Neural cell (in vitro differentiated cells): ENCODE data around the gene NHERF1.

ENCODE experiments used
- RAD21 ChIP-seq: fragments of 450-650 bp; conservative IDR thresholded peaks from 2 replicates; pipeline ENCODE4 v1.6.1; 2014; ENCODE audit warnings: antibody characterized with exemption, mild to moderate bottlenecking, moderate library complexity
- TF ChIP-seq, protein P1 (sequence below): fragments of 450-650 bp; IDR thresholded peaks from 2 replicates; pipeline ENCODE4 v1.5.1; 2014; ENCODE audit warnings: antibody characterized with exemption, mild to moderate bottlenecking, moderate library complexity; ENCODE audit not compliant: poor library complexity, severe bottlenecking

DNA sequence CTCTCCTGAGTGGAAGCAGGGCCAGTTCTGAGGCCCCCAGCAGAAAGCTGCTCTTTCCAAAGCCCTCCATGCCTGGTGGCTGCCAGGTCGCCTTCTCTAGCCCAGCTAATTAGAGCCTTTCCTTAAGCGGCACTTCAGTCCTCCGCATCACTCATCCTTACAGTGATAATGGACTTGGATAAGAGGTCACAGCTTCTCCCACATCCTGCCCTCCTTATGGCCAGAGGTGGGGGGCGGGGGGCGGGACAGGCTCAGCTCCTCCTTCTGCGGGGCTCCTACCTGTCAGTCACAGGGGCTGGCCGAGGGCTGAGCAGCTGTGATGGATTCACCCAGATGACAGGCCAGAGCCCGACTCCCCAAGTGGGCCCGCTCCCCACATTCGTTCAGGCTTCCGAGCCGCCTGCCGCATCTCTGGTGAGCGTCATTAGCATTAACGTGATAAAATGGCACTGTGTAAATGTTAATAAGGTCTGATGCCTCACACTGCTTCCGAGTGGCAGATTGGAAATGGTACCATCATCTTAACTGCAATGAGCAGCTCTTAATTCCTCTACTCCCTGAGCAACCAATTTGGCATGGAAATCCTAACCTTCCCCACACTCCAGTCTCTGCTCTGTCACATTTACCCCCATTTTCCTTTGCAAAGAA is 70.0 kb downstream of the NHERF1 start:
- TF ChIP-seq, protein P1, sequence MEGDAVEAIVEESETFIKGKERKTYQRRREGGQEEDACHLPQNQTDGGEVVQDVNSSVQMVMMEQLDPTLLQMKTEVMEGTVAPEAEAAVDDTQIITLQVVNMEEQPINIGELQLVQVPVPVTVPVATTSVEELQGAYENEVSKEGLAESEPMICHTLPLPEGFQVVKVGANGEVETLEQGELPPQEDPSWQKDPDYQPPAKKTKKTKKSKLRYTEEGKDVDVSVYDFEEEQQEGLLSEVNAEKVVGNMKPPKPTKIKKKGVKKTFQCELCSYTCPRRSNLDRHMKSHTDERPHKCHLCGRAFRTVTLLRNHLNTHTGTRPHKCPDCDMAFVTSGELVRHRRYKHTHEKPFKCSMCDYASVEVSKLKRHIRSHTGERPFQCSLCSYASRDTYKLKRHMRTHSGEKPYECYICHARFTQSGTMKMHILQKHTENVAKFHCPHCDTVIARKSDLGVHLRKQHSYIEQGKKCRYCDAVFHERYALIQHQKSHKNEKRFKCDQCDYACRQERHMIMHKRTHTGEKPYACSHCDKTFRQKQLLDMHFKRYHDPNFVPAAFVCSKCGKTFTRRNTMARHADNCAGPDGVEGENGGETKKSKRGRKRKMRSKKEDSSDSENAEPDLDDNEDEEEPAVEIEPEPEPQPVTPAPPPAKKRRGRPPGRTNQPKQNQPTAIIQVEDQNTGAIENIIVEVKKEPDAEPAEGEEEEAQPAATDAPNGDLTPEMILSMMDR = no peak
- TF ChIP-seq RAD21 = no peak
